HG03469 (cell line): Measurements from ENCODE around the gene NECAB3.
A peak's percentile ranks its signal among the peaks of the same experiment; 100 is the strongest.
"Not testable (repeated sequence)": the region's sequence is repeated elsewhere in the genome, so short reads cannot be mapped to it uniquely, and the experiment has no call there.

Source experiments
- ATAC-seq: cut with Tn5 transposase; IDR thresholded peaks from one replicate; pipeline ENCODE4 v1.9.1; 2021; ENCODE audit warnings: mild to moderate bottlenecking, moderate library complexity, moderate number of reproducible peaks; ENCODE audit not compliant: unreplicated experiment

NECAB3 gene

GRCh38 chr20:33698966-33699365 lies 24.7 kb upstream of the NECAB3 start:
- ATAC-seq = not testable (repeated sequence)

GRCh38 chr20:33697129-33697528 lies 22.9 kb upstream of the NECAB3 start:
- ATAC-seq = no peak

- no peak for ATAC-seq
Observed at GRCh38 chr20:33696448-33696847, 22.2 kb upstream of the NECAB3 start.

DNA sequence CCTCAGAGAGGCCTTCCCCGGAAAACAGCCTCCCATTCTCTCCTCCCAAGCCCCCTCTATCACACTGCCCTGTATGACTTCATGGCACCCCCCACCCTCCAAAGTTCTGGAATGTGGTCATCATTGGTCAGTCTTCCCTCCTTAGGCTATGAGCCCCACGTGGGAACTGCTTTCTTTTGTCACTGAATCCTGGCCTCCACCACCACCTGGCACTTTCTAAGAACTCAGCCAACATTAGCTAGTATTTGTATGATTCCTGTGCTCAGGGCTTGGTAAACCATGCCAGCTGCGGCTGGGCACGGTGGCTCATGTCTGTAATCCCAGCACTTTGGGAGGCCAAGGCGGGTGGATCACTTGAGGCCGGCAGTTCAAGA lies 20.4 kb upstream of the NECAB3 start:
- ATAC-seq = no peak

- no peak for ATAC-seq
Observed at GRCh38 chr20:33693741-33694638, 19.8 kb upstream of the NECAB3 start.

GRCh38 chr20:33693289-33693688 lies 19.1 kb upstream of the NECAB3 start:
- no peak for ATAC-seq

DNA sequence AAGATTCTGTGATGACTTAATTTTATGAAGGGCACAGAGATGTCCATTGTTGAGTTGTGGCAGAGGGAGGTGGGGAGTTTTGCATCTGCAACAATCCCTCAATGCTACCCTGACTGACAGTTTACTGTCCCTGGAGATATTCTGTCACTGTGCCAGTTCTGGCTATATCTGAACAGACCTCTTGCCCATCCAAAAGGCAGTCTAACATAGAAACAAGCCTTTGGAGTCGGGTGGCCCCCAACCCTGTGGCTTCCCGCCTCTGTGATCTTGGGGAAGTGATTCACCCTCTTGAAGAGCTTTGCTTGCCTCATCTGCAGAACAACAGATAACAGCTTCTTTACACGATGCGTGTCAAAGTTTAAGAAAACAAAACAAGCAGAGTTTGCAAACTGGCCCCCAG lies 15.7 kb upstream of the NECAB3 start:
- ATAC-seq = no peak

DNA sequence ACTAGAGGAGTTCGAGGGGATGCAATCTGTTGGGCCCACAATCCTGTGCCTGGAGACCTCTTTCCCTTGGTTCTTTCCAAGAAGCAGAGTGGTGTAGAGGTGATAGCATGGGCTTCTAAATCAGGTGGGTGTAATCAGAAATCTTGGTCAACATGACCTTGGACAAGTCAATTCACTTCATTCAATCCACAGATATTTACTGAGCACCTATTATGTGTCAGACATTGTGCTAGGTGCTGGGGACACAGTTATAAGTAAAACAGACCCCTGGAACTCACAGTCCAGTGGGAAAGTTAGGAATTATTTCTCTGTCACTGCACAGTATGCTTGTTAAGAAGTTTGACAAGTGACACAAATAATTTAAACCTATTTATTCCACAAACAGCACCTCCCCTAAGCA lies 15.3 kb upstream of the NECAB3 start:
- no peak for ATAC-seq

DNA sequence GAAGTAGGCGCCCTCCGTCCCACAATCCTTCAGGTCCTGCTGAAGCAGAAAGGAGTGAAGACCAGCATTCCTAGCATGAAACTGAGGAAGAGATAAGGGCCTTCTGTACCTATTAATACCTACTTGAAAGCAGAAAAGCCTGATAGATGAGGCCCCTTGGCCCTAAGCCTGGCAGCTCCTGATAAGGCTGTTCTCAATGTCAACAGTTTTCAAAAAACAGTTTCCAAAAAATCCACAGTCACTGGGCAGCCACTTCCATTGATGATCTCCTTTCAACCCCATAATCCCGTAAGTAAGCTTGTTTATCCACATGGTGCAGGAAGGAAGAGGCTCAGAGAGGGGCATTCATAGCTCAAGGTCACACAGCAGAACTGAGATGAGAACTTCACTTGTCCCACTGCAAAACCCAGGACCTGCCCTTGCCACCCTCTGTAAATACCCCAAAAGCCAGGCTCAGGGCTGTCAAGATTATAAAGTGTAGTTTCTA lies 14.8 kb upstream of the NECAB3 start:
- ATAC-seq = no peak

DNA sequence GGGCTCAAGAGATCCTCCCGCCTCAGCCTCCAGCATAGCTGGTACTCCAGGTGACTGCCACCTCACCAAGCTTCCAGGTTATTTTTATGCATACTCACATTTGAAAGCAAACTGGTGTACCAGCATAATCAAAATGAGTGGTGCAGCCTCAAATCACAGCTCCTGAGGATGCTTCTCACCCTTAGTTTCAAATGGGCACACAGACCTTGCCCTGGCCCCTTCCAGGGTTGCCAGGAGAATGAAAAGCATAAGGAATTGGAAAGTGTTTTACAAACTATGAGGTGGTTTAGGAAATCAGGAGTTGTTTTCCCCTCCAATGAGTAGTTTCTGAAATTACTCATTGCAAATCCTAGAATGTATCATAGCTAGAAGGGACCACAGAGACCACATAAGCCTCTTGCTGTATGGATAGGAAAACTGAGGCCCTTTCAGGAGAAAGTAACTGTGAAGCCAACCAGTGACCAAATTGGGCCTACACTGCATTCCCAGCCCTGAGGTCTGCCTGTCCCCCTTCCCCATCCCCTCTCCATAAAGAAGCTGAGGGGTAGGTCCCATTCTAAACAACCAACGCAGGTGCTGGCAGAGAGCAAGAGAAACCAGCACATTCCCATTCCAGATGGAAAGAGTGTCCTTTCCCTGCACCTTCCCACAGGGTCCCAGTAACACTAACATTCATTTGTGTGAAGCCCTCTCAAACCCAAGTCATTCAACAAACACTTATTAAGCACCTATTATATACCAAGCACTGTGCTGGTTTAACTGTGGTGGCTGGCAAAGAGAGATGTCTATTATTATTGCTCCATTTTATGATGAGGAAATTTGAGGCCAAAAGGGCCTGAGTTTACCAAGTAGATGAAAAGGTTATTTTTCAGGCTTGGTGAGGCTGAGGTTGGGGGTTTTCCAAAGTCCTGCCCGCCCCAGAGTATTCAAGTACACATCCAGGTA lies 14.0 kb upstream of the NECAB3 start:
- ATAC-seq = no peak

DNA sequence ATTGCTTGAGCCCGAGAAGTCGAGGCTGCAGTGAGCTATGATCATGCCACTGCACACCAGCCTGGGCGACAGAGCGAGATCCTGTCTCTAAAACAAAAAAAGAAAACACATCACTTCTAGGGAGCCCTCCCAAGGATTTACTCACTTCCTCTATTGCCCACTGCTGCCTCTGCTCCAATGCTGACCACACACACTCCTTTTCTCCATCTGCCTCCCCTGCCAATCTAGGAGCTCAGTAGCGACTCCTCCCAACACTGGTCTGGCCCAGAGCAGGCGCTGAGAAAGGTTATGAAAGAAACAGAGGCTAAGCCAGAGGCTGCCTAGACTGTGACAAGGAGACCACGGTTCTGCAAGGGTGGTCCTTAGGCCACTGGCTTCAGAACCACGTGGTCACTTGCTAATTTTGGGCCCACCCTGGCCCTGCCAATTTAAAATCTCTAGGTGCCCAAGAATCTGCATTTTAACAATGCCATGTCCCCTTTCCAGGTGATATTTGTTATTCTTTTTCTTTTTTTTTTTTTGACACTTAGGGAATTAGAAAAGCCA lies 13.2 kb upstream of the NECAB3 start:
- ATAC-seq = no peak

GRCh38 chr20:33686984-33687366 lies 12.7 kb upstream of the NECAB3 start:
- ATAC-seq = no peak

DNA sequence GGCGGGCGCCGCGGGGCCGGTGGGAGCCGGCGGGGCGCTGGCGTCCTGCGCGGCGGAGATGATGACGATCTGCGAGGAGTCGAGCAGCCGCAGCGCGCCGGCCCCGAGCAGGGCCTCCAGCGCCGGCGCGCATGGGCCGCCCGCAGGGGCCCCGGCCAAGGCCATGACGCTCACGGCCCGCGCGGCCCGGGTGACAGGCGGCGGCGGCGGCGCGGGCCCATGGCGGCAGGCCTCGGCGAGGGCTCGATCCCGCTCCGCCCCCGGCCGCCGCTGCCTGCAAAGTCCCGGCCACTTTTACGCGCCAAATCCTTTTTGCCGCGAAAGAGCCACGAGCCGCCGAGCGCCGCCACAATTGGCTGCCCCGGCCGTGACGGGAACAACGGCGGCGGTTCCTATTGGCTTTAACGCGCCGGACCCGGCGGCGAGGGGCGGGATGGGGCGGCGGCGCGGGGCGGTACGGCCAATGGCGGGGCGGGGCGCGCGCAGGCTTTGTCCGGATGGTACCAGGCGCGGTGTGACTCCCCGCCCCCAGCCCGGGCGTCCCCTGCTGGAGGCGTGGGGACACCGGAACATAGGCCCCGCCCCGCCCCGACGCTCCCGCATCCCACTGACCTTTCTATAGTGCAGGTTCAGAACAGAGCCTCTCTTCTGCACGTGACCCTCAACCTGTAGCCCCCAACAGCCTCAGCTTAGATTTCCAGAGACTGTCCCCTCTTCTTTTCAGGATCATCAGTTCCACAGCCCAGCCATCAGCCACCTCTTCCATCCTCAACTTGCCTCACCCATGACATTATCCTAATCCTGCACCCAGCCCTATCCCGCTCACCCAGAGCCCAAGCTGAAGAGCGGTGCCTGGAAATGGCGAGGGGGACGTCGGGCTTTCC lies 12.1 kb upstream of the NECAB3 start, which contains the start of gene E2F1:
Gene E2F1, minus strand, starts transcription at position 286 of the 884 bp plus-strand sequence. Its CDS starts 121 bp downstream, at position 165.
- peak; percentile 38 for ATAC-seq

DNA sequence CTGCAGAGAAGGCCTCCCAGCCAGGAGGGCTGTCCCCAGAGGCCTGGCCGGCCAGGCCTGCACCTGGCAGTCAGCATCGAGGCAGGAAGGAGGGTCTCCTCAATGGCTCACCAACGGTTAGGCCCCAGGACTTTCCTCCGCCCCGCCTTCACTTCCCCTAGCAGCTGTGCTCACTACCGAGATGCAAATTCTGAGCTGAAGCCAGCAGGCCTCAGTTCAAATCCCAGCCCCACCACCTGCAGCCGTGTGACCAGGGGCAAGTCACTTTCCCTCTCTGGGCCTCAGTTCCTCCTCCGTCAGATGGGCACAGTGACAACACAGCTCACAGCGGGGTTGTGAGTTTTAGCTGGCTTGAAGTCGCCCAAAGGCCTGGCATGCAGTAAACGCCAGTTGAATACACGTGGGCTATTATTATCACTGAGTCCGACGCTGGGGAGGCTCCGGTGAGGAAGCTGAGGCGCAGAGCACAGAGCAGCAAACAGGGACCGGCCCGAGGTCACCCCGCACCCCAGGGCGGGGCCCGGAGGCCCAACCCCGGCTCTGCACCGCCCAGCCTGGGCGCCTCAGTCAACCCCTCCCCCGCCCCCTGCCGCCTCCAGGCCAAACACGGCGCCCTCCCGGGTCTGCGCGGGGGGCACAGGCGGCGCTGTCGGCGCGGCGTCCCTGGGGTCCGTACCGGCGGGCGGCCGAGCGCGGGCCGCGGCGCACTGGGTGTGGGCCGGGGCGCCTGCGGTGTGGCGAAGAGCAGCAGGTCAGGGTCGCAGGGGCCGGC lies 11.3 kb upstream of the NECAB3 start:
- ATAC-seq = peak; percentile 15

GRCh38 chr20:33684533-33685327 lies 10.5 kb upstream of the NECAB3 start:
- no peak for ATAC-seq

GRCh38 chr20:33681728-33682353 lies 7.6 kb upstream of the NECAB3 start:
- ATAC-seq = no peak

DNA sequence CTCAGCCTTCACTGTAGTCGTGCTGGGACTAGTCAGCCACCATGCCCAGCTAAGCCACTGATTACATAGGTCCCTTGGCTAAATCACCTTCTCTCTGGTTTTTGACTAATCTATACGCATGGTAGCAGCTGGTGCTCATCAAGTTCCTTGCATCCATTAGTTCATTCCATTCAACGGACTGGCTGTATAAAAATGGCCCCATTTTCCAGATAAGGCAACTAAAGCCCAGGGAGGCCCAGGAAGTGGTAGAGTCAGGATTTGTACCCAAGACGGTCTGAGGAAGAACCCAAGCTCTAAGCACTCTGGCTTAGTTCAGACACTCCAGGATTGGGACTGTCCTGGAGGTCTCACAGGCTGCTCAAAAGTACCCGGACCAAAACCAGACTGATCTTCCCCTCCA lies 7.1 kb upstream of the NECAB3 start:
- no peak for ATAC-seq

- no peak for ATAC-seq
Observed at GRCh38 chr20:33680686-33681085, 6.5 kb upstream of the NECAB3 start.
